H1 (cell line): Measurements from ENCODE around the gene PAX4. TPM values are rescaled to one million over a fixed set of nuclear protein-coding genes. Genes with fewer than 3 reads are reported as not detected.
A peak's percentile ranks its signal among the peaks of the same experiment; 100 is the strongest.

ENCODE experiments used
- SAP30 ChIP-seq: fragments of 300-600 bp; sonication (generic); IDR thresholded peaks from 2 replicates; pipeline ENCODE4 v1.7.1; 2012; ENCODE audit warnings: low read length, moderate library complexity, mild to moderate bottlenecking, inconsistent platforms; ENCODE audit not compliant: insufficient read depth, insufficient replicate concordance
- polyA plus RNA-seq, 7 experiments: library from polyadenylated mRNA; depleted of rRNA in 3 of 7; stranded (reverse) in 5 of 7; unstranded in 2 of 7; fragments of >200 nt in 5 of 7; fragments of 200-250 nt in 2 of 7; gene quantifications; 1 replicate in 5 of 7; 2 replicates in 1 of 7; 4 replicates in 1 of 7; pipeline versions ENCODE4 v1.2.1 to v1.2.3, GENCODE V29; 2011 to 2013; ENCODE audit warnings: missing spikeins in 2 of 7, mixed read lengths in 2 of 7
- total RNA-seq: library from RNA; stranded (reverse); fragmentation: NEBNext Ultra II Directional; extraction: Animal tissue kit (Norgen Biotek cat#: 25700); gene quantifications from 2 replicates; pipeline ENCODE4 v1.2.1, GENCODE V29; 2021

Gene PAX4
- total and polyA plus RNA-seq, 2 of the 8 experiments (the other 6 are each of a cell fraction or from before 2014, with no cell fraction given) = 0.20 TPM; not detected in 1

DNA sequence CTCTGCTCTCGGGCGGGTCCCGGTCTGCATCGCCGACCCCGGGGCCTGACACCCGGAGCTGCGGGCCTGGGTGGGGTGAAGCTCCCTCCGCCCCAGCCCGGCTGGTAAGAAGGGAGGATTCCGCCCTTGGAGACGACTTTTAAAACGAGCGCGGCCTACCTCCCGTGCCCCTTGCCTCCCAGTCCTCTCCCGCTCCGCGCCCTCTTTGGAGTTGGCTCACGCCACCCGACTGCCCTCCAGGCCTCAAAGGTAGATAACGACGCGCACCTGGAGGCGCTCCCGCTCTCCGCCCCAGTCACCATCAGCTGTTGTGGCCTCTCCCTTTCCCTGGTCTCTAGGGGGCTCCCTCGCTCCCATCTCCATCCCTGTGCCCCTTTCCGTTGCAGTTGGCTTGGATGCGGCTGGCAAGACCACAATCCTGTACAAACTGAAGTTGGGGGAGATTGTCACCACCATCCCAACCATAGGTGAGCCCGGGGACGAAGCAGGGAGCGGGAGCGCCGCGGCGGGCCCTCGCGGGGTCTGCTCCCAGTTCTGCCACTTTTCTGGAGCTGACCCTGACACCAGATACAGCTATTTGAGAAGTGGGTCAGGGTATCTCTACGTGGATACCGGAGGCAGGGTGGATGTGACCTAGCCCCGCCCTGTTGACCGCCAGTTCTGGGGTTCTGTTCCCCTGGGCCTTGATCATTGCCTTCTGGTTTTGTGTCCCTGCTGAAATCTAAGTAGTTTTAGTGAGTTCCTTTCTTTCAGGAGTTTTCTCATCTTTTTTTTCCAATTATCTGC is 29.1 kb downstream of the PAX4 start (continued):
- peak; percentile 69 for TF ChIP-seq SAP30
